ENCODE results near the gene DPRX.

DNA sequence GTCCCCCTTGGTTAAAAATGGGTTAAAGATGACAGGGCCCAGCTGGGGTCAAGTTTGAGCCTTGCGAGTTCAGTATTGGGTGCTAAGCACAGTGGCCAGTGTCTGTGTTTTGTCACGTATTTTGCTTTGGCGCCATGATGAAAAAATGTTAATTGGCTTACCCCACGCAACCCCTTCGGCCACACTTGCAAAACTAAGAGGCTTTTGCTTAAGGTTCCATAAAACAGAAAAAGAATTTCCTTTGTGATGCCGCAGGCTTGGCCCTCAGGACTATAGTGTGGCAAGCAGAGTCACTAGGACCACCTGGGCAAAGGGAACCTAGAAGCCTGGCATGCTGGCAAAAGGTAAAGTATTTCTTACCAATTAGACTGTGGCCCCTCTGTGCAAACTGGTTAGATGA lies 20.7 kb downstream of the DPRX start:
- TF ChIP-seq, protein P1, sequence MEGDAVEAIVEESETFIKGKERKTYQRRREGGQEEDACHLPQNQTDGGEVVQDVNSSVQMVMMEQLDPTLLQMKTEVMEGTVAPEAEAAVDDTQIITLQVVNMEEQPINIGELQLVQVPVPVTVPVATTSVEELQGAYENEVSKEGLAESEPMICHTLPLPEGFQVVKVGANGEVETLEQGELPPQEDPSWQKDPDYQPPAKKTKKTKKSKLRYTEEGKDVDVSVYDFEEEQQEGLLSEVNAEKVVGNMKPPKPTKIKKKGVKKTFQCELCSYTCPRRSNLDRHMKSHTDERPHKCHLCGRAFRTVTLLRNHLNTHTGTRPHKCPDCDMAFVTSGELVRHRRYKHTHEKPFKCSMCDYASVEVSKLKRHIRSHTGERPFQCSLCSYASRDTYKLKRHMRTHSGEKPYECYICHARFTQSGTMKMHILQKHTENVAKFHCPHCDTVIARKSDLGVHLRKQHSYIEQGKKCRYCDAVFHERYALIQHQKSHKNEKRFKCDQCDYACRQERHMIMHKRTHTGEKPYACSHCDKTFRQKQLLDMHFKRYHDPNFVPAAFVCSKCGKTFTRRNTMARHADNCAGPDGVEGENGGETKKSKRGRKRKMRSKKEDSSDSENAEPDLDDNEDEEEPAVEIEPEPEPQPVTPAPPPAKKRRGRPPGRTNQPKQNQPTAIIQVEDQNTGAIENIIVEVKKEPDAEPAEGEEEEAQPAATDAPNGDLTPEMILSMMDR (IDR thresholded peaks at IDR 0.05; ENCODE audit: insufficient read depth, low read depth, low read length), result no peak
- no peak for TF ChIP-seq EZH2 (IDR thresholded peaks at IDR 0.05; ENCODE audit: insufficient read depth, low read length)

Data from astrocyte (in vitro differentiated cells and primary cell).